Ovary (tissue), 3 donors: ENCODE data around the gene LSAMP.

Experiments used
- EP300 ChIP-seq: sonication (generic); formaldehyde crosslinking; IDR thresholded peaks from one replicate; pipeline ENCODE4 v1.6.1; 2017; ENCODE audit warnings: antibody characterized with exemption
- POLR2A ChIP-seq: fragments of 450-650 bp; IDR thresholded peaks from one replicate; pipeline ENCODE4 v1.6.1; 2017; ENCODE audit warnings: antibody characterized with exemption, mild to moderate bottlenecking, moderate library complexity
- TF ChIP-seq, protein P1 (sequence below), 3 donors: fragments of 450-650 bp in 2 of 3; fragments of 200-600 bp in 1 of 3; IDR thresholded peaks; one replicate each; pipeline versions ENCODE4 v1.5.1 to v1.8.0; 2016 to 2022; ENCODE audit warnings: antibody characterized with exemption in 3 of 3, mild to moderate bottlenecking in 1 of 3
- donor health status: DM: no; HTN: no; CAD: no.

DNA sequence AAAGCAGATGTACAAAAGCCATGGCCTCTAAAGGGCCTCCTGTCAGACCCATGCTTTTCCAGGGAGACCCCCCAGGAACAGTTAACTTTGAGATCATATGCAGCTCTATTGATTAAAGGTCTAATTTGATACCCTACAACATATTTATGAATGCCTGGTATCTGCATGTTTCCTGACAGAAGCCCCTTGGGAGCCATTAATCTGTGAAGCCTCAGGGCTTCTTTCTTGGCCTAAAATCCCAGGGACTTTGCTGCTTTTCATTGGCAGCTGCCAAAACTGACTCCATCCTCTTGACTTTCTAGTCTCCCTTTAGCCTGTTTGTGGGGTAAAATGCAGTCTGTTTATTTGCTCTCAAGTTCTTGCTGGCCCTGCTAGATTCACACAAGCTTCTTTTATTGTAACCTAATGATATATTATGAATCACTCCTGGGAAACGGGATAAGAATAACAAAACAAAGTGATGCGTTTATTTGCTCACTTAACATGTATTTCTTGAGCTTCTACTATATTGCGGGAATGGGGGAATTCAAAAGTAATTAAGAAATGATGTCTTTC is 257.0 kb downstream of the LSAMP start:
- TF ChIP-seq, protein P1, sequence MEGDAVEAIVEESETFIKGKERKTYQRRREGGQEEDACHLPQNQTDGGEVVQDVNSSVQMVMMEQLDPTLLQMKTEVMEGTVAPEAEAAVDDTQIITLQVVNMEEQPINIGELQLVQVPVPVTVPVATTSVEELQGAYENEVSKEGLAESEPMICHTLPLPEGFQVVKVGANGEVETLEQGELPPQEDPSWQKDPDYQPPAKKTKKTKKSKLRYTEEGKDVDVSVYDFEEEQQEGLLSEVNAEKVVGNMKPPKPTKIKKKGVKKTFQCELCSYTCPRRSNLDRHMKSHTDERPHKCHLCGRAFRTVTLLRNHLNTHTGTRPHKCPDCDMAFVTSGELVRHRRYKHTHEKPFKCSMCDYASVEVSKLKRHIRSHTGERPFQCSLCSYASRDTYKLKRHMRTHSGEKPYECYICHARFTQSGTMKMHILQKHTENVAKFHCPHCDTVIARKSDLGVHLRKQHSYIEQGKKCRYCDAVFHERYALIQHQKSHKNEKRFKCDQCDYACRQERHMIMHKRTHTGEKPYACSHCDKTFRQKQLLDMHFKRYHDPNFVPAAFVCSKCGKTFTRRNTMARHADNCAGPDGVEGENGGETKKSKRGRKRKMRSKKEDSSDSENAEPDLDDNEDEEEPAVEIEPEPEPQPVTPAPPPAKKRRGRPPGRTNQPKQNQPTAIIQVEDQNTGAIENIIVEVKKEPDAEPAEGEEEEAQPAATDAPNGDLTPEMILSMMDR (IDR thresholded peaks at IDR 0.05): no peak
- TF ChIP-seq POLR2A (no peak), EP300 (no peak)
